CD14-positive monocyte (primary cell): ENCODE measurements around the gene HEPN1. TPM values are rescaled to one million over a fixed set of nuclear protein-coding genes. Genes with fewer than 3 reads are reported as not detected.

ENCODE experiments used
- DNase-seq, 3 donors: peaks; one replicate each; pipeline ENCODE4 v3.0.0-alpha.2; 2011 to 2022
- H2AFZ ChIP-seq: 2 replicates; pipeline ENCODE4 v1.6.0; 2012; ENCODE audit warnings: mild to moderate bottlenecking, low read depth, low read length, inconsistent platforms; ENCODE audit not compliant: insufficient read depth, poor library complexity, severe bottlenecking
- H3K27ac ChIP-seq, 2 donors: 1 replicate in 1 of 2; 2 replicates in 1 of 2; pipeline ENCODE4 v1.5.1; 2012 to 2013; ENCODE audit warnings: low read length in 2 of 2, control low read depth in 1 of 2, inconsistent platforms in 1 of 2, low read depth in 1 of 2, mild to moderate bottlenecking in 1 of 2
- H3K27me3 ChIP-seq, 2 donors: one replicate each; pipeline versions ENCODE4 v1.6.0 to v1.6.1; 2011 to 2013; ENCODE audit warnings: low read length in 2 of 2; ENCODE audit not compliant: control insufficient read depth in 2 of 2, insufficient read depth in 2 of 2
- H3K36me3 ChIP-seq, 2 donors: replicated peaks in 1 of 2; 1 replicate in 1 of 2; 2 replicates in 1 of 2; pipeline versions ENCODE4 v1.5.1 to v1.6.1; 2012 to 2013; ENCODE audit warnings: low read length in 2 of 2, control low read depth in 1 of 2, inconsistent platforms in 1 of 2, mild to moderate bottlenecking in 1 of 2; ENCODE audit not compliant: insufficient read depth in 2 of 2, control insufficient read depth in 1 of 2
- H3K4me1 ChIP-seq, 2 donors: 1 replicate in 1 of 2; 2 replicates in 1 of 2; pipeline versions ENCODE4 v1.5.1 to v1.6.1; 2012 to 2013; ENCODE audit warnings: low read length in 2 of 2, control low read depth in 1 of 2, inconsistent platforms in 1 of 2, mild to moderate bottlenecking in 1 of 2, moderate library complexity in 1 of 2; ENCODE audit not compliant: insufficient read depth in 2 of 2, control insufficient read depth in 1 of 2
- H3K4me2 ChIP-seq: replicated peaks from 2 replicates; pipeline ENCODE3; 2012; ENCODE audit warnings: low read length, moderate library complexity, mild to moderate bottlenecking; ENCODE audit not compliant: poor library complexity, severe bottlenecking; ENCODE audit errors: extremely low read depth
- H3K4me3 ChIP-seq, 3 experiments: fragments of 200-600 bp in 1 of 3; sonication (generic) in 1 of 3; replicated peaks in 1 of 3; 1 replicate in 2 of 3; 2 replicates in 1 of 3; pipeline ENCODE4 v1.5.1; 2011 to 2013; ENCODE audit warnings: low read length in 3 of 3, mild to moderate bottlenecking in 3 of 3, control low read depth in 2 of 3, low read depth in 2 of 3, inconsistent platforms in 1 of 3, moderate library complexity in 1 of 3
- H3K79me2 ChIP-seq: 2 replicates; pipeline ENCODE4 v1.6.0; 2012; ENCODE audit warnings: mild to moderate bottlenecking, control low read depth, inconsistent platforms, low read length, moderate library complexity; ENCODE audit not compliant: insufficient read depth
- H3K9ac ChIP-seq: 2 replicates; pipeline ENCODE4 v1.6.0; 2017; ENCODE audit warnings: low read length, mild to moderate bottlenecking; ENCODE audit not compliant: insufficient read depth, poor library complexity, severe bottlenecking
- H3K9me3 ChIP-seq, 2 donors: replicated peaks in 1 of 2; 1 replicate in 1 of 2; 2 replicates in 1 of 2; pipeline versions ENCODE4 v1.5.1 to v1.6.1; 2012 to 2013; ENCODE audit warnings: low read length in 2 of 2, control low read depth in 1 of 2; ENCODE audit not compliant: control insufficient read depth in 1 of 2, insufficient read depth in 1 of 2
- H4K20me1 ChIP-seq: 2 replicates; pipeline ENCODE4 v1.6.0; 2012; ENCODE audit warnings: mild to moderate bottlenecking, low read length, control low read depth, moderate library complexity; ENCODE audit not compliant: insufficient read depth
- H3K27ac Mint-ChIP-seq, 7 donors: one replicate each; pipeline ENCODE4 v1.8.0; 2020; ENCODE audit warnings: mild to moderate bottlenecking in 7 of 7, mixed read lengths in 7 of 7, moderate library complexity in 6 of 7, inconsistent platforms in 2 of 7
- H3K27me3 Mint-ChIP-seq, 3 donors: one replicate each; pipeline ENCODE4 v1.8.0; 2021 to 2022; ENCODE audit warnings: low read depth in 3 of 3, mild to moderate bottlenecking in 3 of 3, mixed read lengths in 3 of 3, moderate library complexity in 3 of 3, inconsistent platforms in 1 of 3
- H3K36me3 Mint-ChIP-seq, 2 donors: one replicate each; pipeline ENCODE4 v1.8.0; 2020; ENCODE audit warnings: mixed read lengths in 2 of 2, inconsistent platforms in 1 of 2, mild to moderate bottlenecking in 1 of 2
- H3K4me1 Mint-ChIP-seq: one replicate; pipeline ENCODE4 v1.8.0; 2020; ENCODE audit warnings: mild to moderate bottlenecking, mixed read lengths
- H3K4me3 Mint-ChIP-seq, 2 donors: one replicate each; pipeline ENCODE4 v1.8.0; 2020; ENCODE audit warnings: mild to moderate bottlenecking in 2 of 2, mixed read lengths in 2 of 2, moderate library complexity in 1 of 2
- H3K9me3 Mint-ChIP-seq, 7 donors: one replicate each; pipeline ENCODE4 v1.8.0; 2020 to 2022; ENCODE audit warnings: mixed read lengths in 7 of 7, mild to moderate bottlenecking in 6 of 7, moderate library complexity in 6 of 7, inconsistent platforms in 2 of 7
- whole genome bisulfite sequencing: methylation state at CpG from one replicate; pipeline ENCODE4 v1.1.5; 2013; ENCODE audit warnings: missing lambda C conversion rate; ENCODE audit not compliant: insufficient coverage; 5-methylcytosine and 5-hydroxymethylcytosine counted together
- intact Hi-C, 2 donors: fragments of 100-400 bp; cut with micrococcal nuclease; formaldehyde crosslinking; loops; one replicate each; pipeline versions ENCODE4 v1.15.0 to v1.15.1; 2023
- polyA plus RNA-seq, 3 donors: library from polyadenylated mRNA; depleted of rRNA in 1 of 3; unstranded in 2 of 3; stranded (reverse) in 1 of 3; fragments of 300-500 nt in 2 of 3; fragments of >200 nt in 1 of 3; fragmentation: Illumina TruSeq in 2 of 3; gene quantifications; 1 replicate in 2 of 3; 2 replicates in 1 of 3; pipeline ENCODE4 v1.2.3, GENCODE V29; 2012 to 2021
- TF ChIP-seq, protein P1 (sequence below): fragments of 200-600 bp; IDR thresholded peaks from one replicate; pipeline ENCODE4 v1.8.0; 2022; ENCODE audit warnings: antibody characterized with exemption, mild to moderate bottlenecking

Gene HEPN1
- polyA plus RNA-seq, 3 donors = not detected

DNA sequence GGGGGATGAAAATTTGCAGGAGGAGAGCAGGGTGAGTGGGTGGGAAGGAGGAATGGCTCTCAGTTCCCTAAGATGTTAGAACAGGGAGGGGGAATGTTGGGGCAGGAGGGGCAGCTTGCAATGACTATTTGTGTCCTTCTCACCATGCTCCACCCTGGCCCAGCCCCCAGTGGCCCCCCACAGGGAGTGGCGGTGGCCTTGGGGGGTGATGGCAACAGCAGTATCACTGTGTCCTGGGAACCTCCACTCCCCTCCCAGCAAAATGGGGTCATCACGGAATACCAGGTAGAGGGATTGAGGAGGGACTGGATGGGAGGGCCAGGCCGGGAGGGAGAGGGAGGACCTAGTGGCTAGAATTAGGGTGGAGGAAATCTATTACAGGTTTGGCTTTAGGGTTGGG is 43.6 kb upstream of the HEPN1 start:
- peak overlapping the region in 1 of 3 experiments; percentile 87 for H3K4me3 ChIP-seq
- WGBS = 17% methylated on average over 1 of the region's 3 CpGs
- no peak for DNase-seq
- Mint-ChIP-seq H3K4me3 (peak overlapping the region; percentile 52 to 74), H3K27ac (no peak overlapping the region), H3K36me3 (no peaks in the 10 kb centered on the region), H3K9me3 (peaks cover 0 to 18% (median 1%) of the 10 kb centered on the region in 7 donors), H3K27me3 (peaks cover 58 to 73% (median 58%) of the 10 kb centered on the region in 3 donors), H3K4me1 (peaks cover 30% of the 10 kb centered on the region)
- peak overlapping the region; percentile 68 for H3K9ac ChIP-seq
- H4K20me1 ChIP-seq = no peaks in the 10 kb centered on the region
- H3K4me1 ChIP-seq = peaks cover 15 to 20% of the 10 kb centered on the region in 2 donors
- no peaks in the 10 kb centered on the region for H3K36me3 ChIP-seq
- H3K9me3 ChIP-seq = no peaks in the 10 kb centered on the region
- H3K4me2 ChIP-seq = peak overlapping the region; percentile 92
- intact Hi-C loops = no loop called here
- H3K27me3 ChIP-seq = peaks cover 15 to 68% of the 10 kb centered on the region in 2 donors
- no peaks in the 10 kb centered on the region for H3K79me2 ChIP-seq
- H2AFZ ChIP-seq = peak overlapping the region; percentile 95
- H3K27ac ChIP-seq = no peak overlapping the region
- TF ChIP-seq, protein P1, sequence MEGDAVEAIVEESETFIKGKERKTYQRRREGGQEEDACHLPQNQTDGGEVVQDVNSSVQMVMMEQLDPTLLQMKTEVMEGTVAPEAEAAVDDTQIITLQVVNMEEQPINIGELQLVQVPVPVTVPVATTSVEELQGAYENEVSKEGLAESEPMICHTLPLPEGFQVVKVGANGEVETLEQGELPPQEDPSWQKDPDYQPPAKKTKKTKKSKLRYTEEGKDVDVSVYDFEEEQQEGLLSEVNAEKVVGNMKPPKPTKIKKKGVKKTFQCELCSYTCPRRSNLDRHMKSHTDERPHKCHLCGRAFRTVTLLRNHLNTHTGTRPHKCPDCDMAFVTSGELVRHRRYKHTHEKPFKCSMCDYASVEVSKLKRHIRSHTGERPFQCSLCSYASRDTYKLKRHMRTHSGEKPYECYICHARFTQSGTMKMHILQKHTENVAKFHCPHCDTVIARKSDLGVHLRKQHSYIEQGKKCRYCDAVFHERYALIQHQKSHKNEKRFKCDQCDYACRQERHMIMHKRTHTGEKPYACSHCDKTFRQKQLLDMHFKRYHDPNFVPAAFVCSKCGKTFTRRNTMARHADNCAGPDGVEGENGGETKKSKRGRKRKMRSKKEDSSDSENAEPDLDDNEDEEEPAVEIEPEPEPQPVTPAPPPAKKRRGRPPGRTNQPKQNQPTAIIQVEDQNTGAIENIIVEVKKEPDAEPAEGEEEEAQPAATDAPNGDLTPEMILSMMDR = no peak

DNA sequence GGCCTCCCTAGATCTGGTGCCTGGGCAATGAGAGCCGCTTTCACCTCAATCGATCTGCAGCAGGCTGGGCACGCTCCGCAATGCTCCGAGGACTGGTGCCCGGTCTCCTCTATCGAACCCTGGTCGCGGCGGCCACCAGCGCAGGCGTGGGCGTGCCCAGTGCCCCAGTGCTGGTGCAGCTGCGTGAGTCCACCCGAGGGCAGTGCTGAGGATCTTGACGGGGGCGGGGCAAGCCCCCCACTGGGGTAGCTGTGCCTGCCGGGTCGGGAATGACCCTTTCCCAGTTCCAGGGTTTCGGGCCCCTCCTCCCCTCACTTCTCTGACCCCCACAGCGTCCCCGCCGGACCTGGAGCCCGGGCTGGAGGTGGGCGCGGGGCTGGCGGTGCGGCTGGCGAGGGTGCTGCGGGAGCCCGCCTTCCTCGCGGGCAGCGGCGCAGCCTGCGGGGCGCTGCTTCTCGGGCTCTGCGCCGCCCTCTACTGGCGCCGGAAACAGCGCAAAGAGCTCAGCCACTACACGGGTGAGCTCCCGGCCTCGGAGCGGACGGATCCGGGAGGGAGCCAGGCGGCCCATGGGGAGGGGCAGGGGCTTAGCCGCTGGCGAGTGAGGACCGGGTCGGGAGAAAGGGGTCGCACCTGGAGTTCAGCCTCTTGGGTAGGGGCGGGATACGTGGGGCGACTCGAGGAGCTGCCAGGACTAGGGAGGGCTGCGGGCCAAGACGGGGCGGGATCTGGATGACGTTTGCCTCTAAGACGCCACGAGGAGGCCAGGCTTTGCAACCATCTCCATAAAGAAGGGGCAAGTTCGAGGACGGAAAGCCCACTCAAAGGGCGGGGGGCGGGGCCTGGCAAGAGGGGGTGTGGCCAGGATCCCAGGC is 42.9 kb upstream of the HEPN1 start:
- peak overlapping the region in 1 of 2 donors; percentile 68 for H3K27ac ChIP-seq

More for the DNA sequence above, 42.9 kb upstream of the HEPN1 start:
- Histone ChIP-seq H3K9ac (peak overlapping the region; percentile 68), H3K4me2 (peak overlapping the region; percentile 92), H2AFZ (peak overlapping the region; percentile 95), H3K4me3 (peak overlapping the region; percentile 64 to 87 (median 68)), H3K27me3 (peaks cover 11 to 60% of the 10 kb centered on the region in 2 donors), H3K9me3 (no peaks in the 10 kb centered on the region), H3K4me1 (peaks cover 15 to 20% of the 10 kb centered on the region in 2 donors), H3K79me2 (no peaks in the 10 kb centered on the region), H4K20me1 (no peaks in the 10 kb centered on the region), H3K36me3 (no peaks in the 10 kb centered on the region)
- intact Hi-C loops = no loop called here
- DNase-seq = peak; percentile 63 to 67 (median 67)
- TF ChIP-seq, protein P1 = peak; percentile 80
- H3K27me3 Mint-ChIP-seq = peaks cover 51 to 66% (median 53%) of the 10 kb centered on the region in 3 donors
- peak overlapping the region in 6 of 7 donors; percentile 50 to 86 (median 66) for H3K27ac Mint-ChIP-seq
- H3K4me1 Mint-ChIP-seq = peaks cover 30% of the 10 kb centered on the region
- peak overlapping the region; percentile 86 to 93 for H3K4me3 Mint-ChIP-seq
- WGBS = under 1% methylated on average over 69 of the region's 69 CpGs
- no peaks in the 10 kb centered on the region for H3K36me3 Mint-ChIP-seq
- peaks cover 0 to 18% (median 1%) of the 10 kb centered on the region in 7 donors for H3K9me3 Mint-ChIP-seq
